NT2/D1 (cell line): ENCODE results near the gene AK8.

Experiments used
- SUZ12 ChIP-seq: IDR thresholded peaks from 2 replicates; pipeline ENCODE4 v1.6.1; 2011; ENCODE audit not compliant: insufficient read length, insufficient read depth; ENCODE audit errors: extremely low read depth
- YY1 ChIP-seq: IDR thresholded peaks from 2 replicates; pipeline ENCODE4 v1.6.1; 2011; ENCODE audit not compliant: insufficient read length, insufficient read depth
- ZNF274 ChIP-seq: IDR thresholded peaks from 2 replicates; pipeline ENCODE4 v1.6.1; 2011; ENCODE audit warnings: mild to moderate bottlenecking, low read depth, low read length

DNA sequence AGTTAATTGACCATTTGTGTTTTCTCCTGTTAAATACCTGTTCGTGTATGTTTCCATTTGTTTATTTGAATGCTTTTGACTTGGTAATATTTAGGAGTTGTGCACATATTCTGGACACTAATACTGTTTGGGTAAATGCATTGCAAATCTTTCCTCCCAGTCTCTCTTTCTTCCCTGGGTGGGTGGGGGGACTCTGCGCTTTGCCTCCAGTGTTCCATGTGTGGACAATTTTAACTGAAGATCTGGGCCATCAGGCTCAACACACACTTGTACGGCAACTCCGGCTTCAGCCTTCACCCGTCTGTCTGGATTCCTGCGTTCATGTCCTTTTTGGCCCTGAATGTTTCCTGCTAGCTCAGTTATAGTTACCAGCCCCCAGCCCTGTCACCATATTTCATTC is 167.8 kb downstream of the AK8 start:
- TF ChIP-seq YY1, result no peak
- TF ChIP-seq SUZ12, result no peak
- TF ChIP-seq ZNF274, result no peak
